ENCODE data around the gene PDYN.

The PDYN gene

GRCh38 chr20:1941226-1941625 lies 52.6 kb downstream of the PDYN start:
- peak in 1 of 42 donors; percentile 19 for DNase-seq
- intact Hi-C loops (cut with DNase I) = no loop called here

DNA sequence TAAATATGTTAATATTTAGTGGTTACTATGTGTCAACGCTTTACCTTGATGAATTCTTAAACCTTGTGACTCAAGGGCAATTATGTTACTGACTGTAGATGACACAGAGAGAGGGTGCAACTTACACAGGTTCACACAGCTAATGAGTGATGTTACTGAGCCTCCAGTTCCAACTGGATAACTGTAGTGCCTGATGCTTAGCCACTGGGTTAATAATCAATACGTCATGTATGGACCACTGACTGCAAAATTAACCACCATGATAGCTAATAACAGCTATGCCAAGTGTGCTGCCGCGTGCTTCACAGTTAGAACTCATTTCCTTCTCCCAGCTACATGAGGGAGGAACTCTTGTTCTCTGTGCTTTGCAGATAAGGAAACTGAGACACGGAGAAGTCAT lies 53.3 kb downstream of the PDYN start:
- intact Hi-C loops (cut with DNase I) = no loop called here
- peak in 1 of 42 donors; percentile 3 for DNase-seq

- intact Hi-C loops (cut with DNase I) = no loop called here
- DNase-seq = peak in 1 of 42 donors; percentile 14
Observed at GRCh38 chr20:1939270-1939595, 54.6 kb downstream of the PDYN start.

DNA sequence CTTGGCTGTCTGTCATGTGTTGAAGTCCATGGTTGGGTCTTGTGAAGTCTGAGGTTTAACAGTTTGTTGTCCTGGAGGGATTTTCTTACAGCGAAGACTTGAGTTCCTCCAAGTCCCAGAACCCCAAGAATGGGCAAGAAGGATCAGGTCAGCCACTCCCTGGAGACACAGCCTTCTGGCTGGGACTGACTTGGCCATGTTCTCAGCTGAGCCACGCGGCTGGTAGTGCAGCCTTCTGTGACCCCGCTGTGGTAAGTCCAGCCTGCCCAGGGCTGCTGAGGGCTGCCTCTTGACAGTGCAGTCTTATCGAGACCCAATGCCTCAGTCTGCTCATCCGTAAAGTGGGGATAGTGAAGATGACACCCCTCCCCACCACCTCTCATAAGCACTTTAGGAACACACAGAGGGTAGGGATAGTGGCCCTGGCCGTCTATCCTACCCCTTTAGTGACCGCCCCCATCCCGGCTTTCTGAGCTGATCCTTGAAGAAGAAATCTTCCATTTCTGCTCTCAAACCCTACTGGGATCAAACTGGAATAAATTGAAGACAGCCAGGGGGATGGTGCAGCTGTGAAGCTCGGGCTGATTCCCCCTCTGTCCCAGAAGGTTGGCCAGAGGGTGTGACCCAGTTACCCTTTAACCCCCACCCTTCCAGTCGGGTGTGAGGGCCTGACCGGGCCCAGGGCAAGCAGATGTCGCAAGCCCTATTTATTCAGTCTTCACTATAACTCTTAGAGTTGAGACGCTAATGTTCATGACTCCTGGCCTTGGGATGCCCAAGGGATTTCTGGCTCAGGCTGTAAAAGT lies 55.2 kb downstream of the PDYN start:
- intact Hi-C loops (cut with DNase I) = no loop called here
- DNase-seq = no peak

DNA sequence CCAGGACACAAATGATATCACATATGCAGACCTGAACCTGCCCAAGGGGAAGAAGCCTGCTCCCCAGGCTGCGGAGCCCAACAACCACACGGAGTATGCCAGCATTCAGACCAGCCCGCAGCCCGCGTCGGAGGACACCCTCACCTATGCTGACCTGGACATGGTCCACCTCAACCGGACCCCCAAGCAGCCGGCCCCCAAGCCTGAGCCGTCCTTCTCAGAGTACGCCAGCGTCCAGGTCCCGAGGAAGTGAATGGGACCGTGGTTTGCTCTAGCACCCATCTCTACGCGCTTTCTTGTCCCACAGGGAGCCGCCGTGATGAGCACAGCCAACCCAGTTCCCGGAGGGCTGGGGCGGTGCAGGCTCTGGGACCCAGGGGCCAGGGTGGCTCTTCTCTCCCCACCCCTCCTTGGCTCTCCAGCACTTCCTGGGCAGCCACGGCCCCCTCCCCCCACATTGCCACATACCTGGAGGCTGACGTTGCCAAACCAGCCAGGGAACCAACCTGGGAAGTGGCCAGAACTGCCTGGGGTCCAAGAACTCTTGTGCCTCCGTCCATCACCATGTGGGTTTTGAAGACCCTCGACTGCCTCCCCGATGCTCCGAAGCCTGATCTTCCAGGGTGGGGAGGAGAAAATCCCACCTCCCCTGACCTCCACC lies 56.4 kb downstream of the PDYN start:
- DNase-seq = no peak
- intact Hi-C loops (cut with DNase I) = no loop called here

GRCh38 chr20:1935696-1936366 lies 58.0 kb downstream of the PDYN start:
- peak; percentile 51 to 94 (median 86) for DNase-seq
- intact Hi-C loops (cut with DNase I) = no loop called here

GRCh38 chr20:1934721-1935573 lies 58.9 kb downstream of the PDYN start:
- intact Hi-C loops (cut with DNase I) = no loop called here
- DNase-seq = peak in 5 of 42 donors; percentile 14 to 63 (median 30)

DNA sequence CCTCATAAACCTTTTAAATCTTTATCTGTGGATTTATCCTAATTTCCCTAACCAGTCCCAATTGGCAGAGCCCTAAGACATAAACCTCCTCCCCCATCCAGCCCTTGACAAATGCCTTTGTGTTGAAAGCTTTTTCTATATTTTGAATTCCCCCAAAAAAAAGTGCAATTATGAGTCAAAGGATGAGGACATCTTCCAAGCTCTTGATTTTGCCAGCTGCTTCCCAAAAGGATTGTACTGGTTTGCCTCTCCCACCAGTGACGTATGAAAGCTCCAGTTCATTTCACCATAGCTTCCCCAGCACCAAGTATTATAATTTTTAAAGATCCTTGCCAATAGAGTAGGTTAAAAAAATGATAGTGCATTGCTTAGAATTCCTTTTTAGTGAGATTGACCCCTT lies 59.7 kb downstream of the PDYN start:
- DNase-seq = no peak
- intact Hi-C loops (cut with DNase I) = no loop called here

DNA sequence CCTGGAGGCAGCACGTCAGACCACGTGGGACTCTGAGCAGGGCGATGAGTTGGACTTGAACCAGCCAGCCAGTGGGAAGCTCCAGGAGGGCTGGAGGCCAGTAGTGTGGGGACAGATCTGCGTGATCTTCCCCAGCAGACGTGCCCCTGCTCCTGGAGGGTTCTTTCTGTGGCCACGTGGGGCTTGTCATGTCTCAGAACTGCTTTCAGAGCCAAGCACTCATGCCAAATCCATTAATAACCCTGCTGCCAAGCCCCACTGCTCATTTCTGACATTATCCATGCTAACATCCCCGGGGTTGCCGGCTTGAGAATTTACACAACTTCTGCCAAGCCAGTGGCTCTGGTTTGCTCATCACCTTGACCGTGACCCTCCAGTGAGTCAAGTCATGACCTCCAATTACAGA lies 60.4 kb downstream of the PDYN start:
- DNase-seq = peak in 6 of 42 donors; percentile 18 to 70 (median 40)
- intact Hi-C loops (cut with DNase I) = no loop called here

DNA sequence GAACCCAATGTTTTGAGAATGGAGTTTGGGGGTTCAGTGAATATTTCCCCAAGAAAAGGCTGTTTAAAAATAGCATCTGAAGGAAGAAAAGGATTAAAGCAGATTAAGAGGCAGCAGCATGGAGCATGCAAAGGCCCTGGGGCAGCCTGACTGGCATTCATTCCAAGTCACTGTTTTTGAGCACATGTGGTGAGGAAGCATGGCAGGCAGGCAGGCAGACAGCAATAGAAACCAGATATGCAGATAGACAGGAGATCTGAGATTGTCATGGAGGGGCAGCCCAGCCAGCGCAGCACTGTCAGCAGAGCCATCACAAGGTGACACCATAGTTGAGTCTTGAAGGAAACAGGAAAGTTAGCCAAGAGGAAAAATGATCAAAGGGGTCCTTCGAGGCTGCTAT lies 60.9 kb downstream of the PDYN start:
- intact Hi-C loops (cut with DNase I) = no loop called here
- DNase-seq = no peak

DNA sequence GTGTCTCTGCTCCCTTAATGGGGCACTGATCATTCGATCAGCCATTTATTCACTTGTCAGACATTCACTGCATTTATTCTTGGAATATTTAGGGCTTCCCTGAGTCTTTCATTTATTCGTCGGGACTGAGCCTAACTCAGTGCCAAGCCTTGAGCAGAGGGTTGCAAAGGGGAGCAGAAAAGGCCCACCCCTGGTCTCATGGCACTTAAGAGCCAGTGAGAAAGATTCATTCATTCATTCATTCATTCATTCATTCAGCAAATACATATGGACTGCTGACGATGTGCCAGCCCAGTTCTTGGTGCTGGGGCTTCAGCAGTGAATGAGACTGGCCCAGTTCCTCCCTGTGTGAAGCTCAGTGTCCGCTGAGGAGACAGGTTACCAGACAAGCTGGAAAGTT lies 62.0 kb downstream of the PDYN start:
- no peak for DNase-seq
- intact Hi-C loops (cut with DNase I) = no loop called here

- intact Hi-C loops (cut with DNase I) = no loop called here
Observed at GRCh38 chr20:1930165-1930564, 63.7 kb downstream of the PDYN start.

DNA sequence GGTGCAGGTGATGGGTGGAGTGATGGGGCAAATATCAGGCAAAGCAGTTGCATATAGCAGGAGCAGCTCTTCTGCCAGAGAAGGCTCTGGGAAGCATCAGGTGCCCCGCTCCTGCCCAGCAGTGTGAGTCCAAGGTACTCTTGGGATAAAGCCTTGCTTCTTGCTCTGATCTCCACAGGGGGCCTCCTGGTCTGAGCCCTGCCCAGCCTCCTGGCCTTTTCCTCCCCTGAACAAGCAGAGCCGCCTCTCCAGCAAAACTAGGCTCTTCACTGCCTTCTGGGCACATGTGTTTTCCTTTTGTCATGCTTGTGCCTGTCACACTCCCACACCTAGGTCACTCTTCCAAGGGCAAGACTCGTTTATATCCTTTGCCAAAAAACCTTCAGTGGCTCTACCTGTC lies 64.4 kb downstream of the PDYN start:
- no peak for DNase-seq
- intact Hi-C loops (cut with DNase I) = no loop called here

More at GRCh38 chr20:1930165-1930564, 63.7 kb downstream of the PDYN start:
- no peak for DNase-seq

- DNase-seq = no peak
- intact Hi-C loops (cut with DNase I) = no loop called here
Observed at GRCh38 chr20:1928782-1929181, 65.1 kb downstream of the PDYN start.

Data from head of caudate nucleus (tissue), 42 donors.